Keratinocyte (primary cell): Measurements from ENCODE around the gene DEPP1.

Source experiments
- EZH2 ChIP-seq: IDR thresholded peaks from one replicate; pipeline ENCODE4 v1.6.1; 2012; ENCODE audit warnings: inconsistent platforms, mild to moderate bottlenecking, low read length, moderate library complexity
- TF ChIP-seq, protein P1 (sequence below), 3 experiments: IDR thresholded peaks in 1 of 3; conservative IDR thresholded peaks in 1 of 3; optimal IDR thresholded peaks in 1 of 3; 2 replicates in 2 of 3; 3 replicates in 1 of 3; pipeline versions ENCODE3 to v1.5.1; 2011; ENCODE audit warnings: low read length in 3 of 3, mild to moderate bottlenecking in 3 of 3, moderate library complexity in 2 of 3, control low read depth in 1 of 3, inconsistent platforms in 1 of 3; ENCODE audit not compliant: insufficient read depth in 2 of 3; ENCODE audit errors: extremely low read depth in 1 of 3

DNA sequence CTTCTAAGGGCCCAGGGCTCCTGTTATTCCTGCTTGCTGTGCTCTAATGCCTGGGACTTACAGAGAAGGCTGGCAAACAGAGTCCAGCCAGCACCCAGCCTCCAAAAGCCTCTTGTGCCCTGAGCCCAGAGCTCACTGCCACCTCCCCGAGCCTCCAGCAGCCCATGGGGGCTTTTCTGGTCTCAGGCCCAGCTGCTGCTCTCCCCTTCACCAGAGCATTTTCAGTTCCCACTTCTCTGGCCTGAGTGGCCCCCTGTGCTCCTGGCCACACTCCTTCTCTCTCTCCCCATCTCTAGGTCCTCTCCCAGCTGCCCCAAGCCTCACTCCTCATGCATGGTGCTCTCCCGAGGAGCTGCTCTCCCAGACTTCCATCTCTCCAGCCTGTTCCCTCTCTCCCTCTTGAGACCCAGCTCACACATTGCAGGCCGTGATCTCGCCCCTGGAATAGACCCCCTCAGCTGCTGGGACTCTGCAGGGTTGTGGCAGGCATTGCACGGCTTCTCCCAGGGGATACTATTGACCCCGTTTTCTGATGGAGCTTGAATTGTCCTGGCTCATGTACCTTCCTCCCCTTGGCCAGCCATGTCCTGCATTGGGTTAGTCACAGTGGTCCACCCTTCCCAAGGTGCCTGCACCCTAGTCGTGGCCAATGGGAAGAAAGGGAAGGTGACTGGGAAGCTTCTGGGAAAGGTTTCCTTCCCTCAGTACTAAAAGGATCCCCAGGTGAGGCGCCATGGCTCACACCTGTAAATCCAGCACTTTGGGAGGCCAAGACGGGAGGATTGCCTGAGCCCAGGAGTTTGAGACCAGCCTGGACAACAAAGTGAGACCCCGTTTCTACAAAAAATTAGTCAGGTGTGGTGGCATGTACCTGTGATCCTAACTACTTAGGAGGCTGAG is 28.0 kb downstream of the DEPP1 start:
- TF ChIP-seq, protein P1, sequence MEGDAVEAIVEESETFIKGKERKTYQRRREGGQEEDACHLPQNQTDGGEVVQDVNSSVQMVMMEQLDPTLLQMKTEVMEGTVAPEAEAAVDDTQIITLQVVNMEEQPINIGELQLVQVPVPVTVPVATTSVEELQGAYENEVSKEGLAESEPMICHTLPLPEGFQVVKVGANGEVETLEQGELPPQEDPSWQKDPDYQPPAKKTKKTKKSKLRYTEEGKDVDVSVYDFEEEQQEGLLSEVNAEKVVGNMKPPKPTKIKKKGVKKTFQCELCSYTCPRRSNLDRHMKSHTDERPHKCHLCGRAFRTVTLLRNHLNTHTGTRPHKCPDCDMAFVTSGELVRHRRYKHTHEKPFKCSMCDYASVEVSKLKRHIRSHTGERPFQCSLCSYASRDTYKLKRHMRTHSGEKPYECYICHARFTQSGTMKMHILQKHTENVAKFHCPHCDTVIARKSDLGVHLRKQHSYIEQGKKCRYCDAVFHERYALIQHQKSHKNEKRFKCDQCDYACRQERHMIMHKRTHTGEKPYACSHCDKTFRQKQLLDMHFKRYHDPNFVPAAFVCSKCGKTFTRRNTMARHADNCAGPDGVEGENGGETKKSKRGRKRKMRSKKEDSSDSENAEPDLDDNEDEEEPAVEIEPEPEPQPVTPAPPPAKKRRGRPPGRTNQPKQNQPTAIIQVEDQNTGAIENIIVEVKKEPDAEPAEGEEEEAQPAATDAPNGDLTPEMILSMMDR (optimal IDR thresholded peaks at IDR 0.05 in 1 of 3, IDR thresholded peaks at IDR 0.05 in 1 of 3, conservative IDR thresholded peaks at IDR 0.05 in 1 of 3; ENCODE audit: extremely low read depth in 1 of 3, insufficient read depth in 2 of 3, low read length in 3 of 3): no peak
- TF ChIP-seq EZH2: no peak
